H1 (cell line): Measurements from ENCODE around the gene MDK.

Source experiments
- CTCF ChIP-seq, 3 experiments: IDR thresholded peaks; 1 replicate in 2 of 3; 2 replicates in 1 of 3; pipeline versions ENCODE4 v1.5.1 to v1.6.1; 2011; ENCODE audit warnings: low read length in 3 of 3, mild to moderate bottlenecking in 3 of 3, inconsistent platforms in 2 of 3, low read depth in 1 of 3, moderate library complexity in 1 of 3; ENCODE audit not compliant: insufficient read depth in 1 of 3; ENCODE audit errors: control extremely low read depth in 1 of 3
- POLR2A ChIP-seq, 2 experiments: IDR thresholded peaks; 1 replicate in 1 of 2; 2 replicates in 1 of 2; pipeline ENCODE4 v1.6.1; 2011; ENCODE audit warnings: low read depth in 2 of 2, low read length in 2 of 2, mild to moderate bottlenecking in 2 of 2; ENCODE audit errors: control extremely low read depth in 1 of 2
- YY1 ChIP-seq: IDR thresholded peaks from 2 replicates; pipeline ENCODE4 v1.6.1; 2011; ENCODE audit warnings: low read depth, mild to moderate bottlenecking, low read length

DNA sequence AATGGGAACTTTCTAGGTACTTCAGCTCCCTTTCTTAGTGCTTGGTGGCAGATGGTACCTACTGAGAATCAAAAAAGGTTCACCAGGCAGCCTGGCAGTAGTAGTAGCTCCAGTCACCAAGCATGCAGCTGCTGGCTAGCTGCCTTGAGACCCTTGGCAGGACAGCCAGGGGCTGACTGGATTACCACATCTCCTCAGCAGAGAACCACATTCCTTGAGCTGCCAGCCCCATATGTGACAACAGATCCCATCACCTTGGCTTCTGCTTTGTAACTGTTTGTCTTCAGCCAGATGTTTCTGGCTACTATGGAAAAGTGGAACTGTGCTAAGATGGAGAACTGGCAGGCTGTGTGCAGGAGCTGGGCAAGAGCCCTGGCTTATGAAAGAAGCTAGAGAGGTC, 49.7 kb downstream of the MDK start:
- no peak for TF ChIP-seq CTCF (IDR thresholded peaks at IDR 0.05; ENCODE audit: control extremely low read depth in 1 of 3, insufficient read depth in 1 of 3, low read depth in 1 of 3, low read length in 3 of 3)
- TF ChIP-seq YY1: no peak
- TF ChIP-seq POLR2A (IDR thresholded peaks at IDR 0.05; ENCODE audit: control extremely low read depth in 1 of 2, low read depth in 2 of 2, low read length in 2 of 2): no peak
